Neuronal stem cell (in vitro differentiated cells): Measurements from ENCODE around the gene NRXN3.

Experiments
- DNase-seq: peaks from one replicate; pipeline ENCODE4 v3.0.0-alpha.2; 2013; ENCODE audit warnings: low spot score
- H2AFZ ChIP-seq: one replicate; pipeline ENCODE4 v1.6.1; 2013; ENCODE audit warnings: mild to moderate bottlenecking, low read length, inconsistent platforms
- H2AK5ac ChIP-seq: 2 replicates; pipeline ENCODE4 v1.6.1; 2013; ENCODE audit warnings: low read depth, mild to moderate bottlenecking, inconsistent platforms, low read length, moderate library complexity, mixed read lengths
- H2BK120ac ChIP-seq: 2 replicates; pipeline ENCODE4 v1.6.1; 2013; ENCODE audit warnings: low read depth, mild to moderate bottlenecking, inconsistent platforms, low read length, moderate library complexity, mixed read lengths
- H2BK12ac ChIP-seq: one replicate; pipeline ENCODE4 v1.6.1; 2013; ENCODE audit warnings: low read length, inconsistent platforms
- H2BK15ac ChIP-seq: 2 replicates; pipeline ENCODE4 v1.6.1; 2013; ENCODE audit warnings: mild to moderate bottlenecking, low read length, inconsistent platforms, mixed read lengths
- H2BK5ac ChIP-seq: one replicate; pipeline ENCODE4 v1.6.1; 2013; ENCODE audit warnings: inconsistent platforms, mild to moderate bottlenecking, low read length, moderate library complexity
- H3K14ac ChIP-seq: one replicate; pipeline ENCODE4 v1.6.1; 2013; ENCODE audit warnings: low read length, inconsistent platforms
- H3K18ac ChIP-seq: 2 replicates; pipeline ENCODE4 v1.6.1; 2013; ENCODE audit warnings: low read length, inconsistent platforms
- H3K23ac ChIP-seq: 2 replicates; pipeline ENCODE4 v1.6.1; 2013; ENCODE audit warnings: low read depth, mild to moderate bottlenecking, mixed read lengths, low read length, inconsistent platforms; ENCODE audit not compliant: poor library complexity
- H3K27ac ChIP-seq: replicated peaks from 3 replicates; pipeline ENCODE4 v1.5.1; 2013; ENCODE audit warnings: low read length, inconsistent platforms
- H3K27me3 ChIP-seq, 3 experiments: 2 replicates each; pipeline ENCODE4 v1.6.1; 2013; ENCODE audit warnings: low read length in 3 of 3, mild to moderate bottlenecking in 2 of 3, inconsistent platforms in 1 of 3, low read depth in 1 of 3, mixed read lengths in 1 of 3, moderate library complexity in 1 of 3; ENCODE audit not compliant: control insufficient read depth in 3 of 3, insufficient read depth in 3 of 3
- H3K36me3 ChIP-seq, 2 donors: replicated peaks in 1 of 2; 2 replicates each; pipeline ENCODE4 v1.6.1; 2013; ENCODE audit warnings: low read length in 2 of 2; ENCODE audit not compliant: control insufficient read depth in 2 of 2, insufficient read depth in 2 of 2
- H3K4ac ChIP-seq: 2 replicates; pipeline ENCODE4 v1.6.1; 2013; ENCODE audit warnings: inconsistent platforms, mild to moderate bottlenecking, low read length, moderate library complexity
- H3K4me1 ChIP-seq, 2 donors: 1 replicate in 1 of 2; 2 replicates in 1 of 2; pipeline ENCODE4 v1.6.1; 2013; ENCODE audit warnings: low read length in 2 of 2, low read depth in 1 of 2; ENCODE audit not compliant: control insufficient read depth in 2 of 2, insufficient read depth in 1 of 2
- H3K4me2 ChIP-seq: one replicate; pipeline ENCODE4 v1.6.1; 2013; ENCODE audit warnings: mild to moderate bottlenecking, low read length, inconsistent platforms; ENCODE audit not compliant: insufficient read depth, poor library complexity, severe bottlenecking
- H3K4me3 ChIP-seq, 2 donors: 2 replicates each; pipeline ENCODE4 v1.5.1; 2013; ENCODE audit warnings: low read length in 2 of 2, mild to moderate bottlenecking in 2 of 2, inconsistent platforms in 1 of 2, moderate library complexity in 1 of 2
- H3K79me1 ChIP-seq: one replicate; pipeline ENCODE4 v1.6.1; 2013; ENCODE audit warnings: low read depth, mild to moderate bottlenecking, inconsistent platforms, low read length, moderate library complexity
- H3K9ac ChIP-seq: one replicate; pipeline ENCODE4 v1.6.1; 2013; ENCODE audit warnings: mild to moderate bottlenecking, low read depth, low read length, inconsistent platforms; ENCODE audit not compliant: poor library complexity
- H3K9me3 ChIP-seq, 2 donors: replicated peaks in 1 of 2; 2 replicates each; pipeline versions ENCODE3 to v1.6.1; 2013; ENCODE audit warnings: low read length in 2 of 2, mild to moderate bottlenecking in 2 of 2, inconsistent platforms in 1 of 2, low read depth in 1 of 2, mixed read lengths in 1 of 2, moderate library complexity in 1 of 2; ENCODE audit not compliant: control insufficient read depth in 2 of 2, insufficient read depth in 1 of 2
- H4K8ac ChIP-seq: one replicate; pipeline ENCODE4 v1.6.1; 2013; ENCODE audit warnings: low read depth, mild to moderate bottlenecking, inconsistent platforms, low read length, moderate library complexity
- H4K91ac ChIP-seq: one replicate; pipeline ENCODE4 v1.6.1; 2013; ENCODE audit warnings: low read length, low read depth, mild to moderate bottlenecking, inconsistent platforms; ENCODE audit not compliant: poor library complexity
- WGBS, 2 donors: extraction: QIAGEN DNeasy Blood & Tissue Kit; methylation state at CpG; one replicate each; pipeline ENCODE4 v1.1.7; 2013; ENCODE audit warnings: missing lambda C conversion rate in 2 of 2, mixed read lengths in 1 of 2; ENCODE audit not compliant: insufficient read length in 2 of 2, insufficient replicate concordance in 1 of 2; ENCODE audit errors: extremely low coverage in 2 of 2; 5-methylcytosine and 5-hydroxymethylcytosine counted together

The NRXN3 gene

DNA sequence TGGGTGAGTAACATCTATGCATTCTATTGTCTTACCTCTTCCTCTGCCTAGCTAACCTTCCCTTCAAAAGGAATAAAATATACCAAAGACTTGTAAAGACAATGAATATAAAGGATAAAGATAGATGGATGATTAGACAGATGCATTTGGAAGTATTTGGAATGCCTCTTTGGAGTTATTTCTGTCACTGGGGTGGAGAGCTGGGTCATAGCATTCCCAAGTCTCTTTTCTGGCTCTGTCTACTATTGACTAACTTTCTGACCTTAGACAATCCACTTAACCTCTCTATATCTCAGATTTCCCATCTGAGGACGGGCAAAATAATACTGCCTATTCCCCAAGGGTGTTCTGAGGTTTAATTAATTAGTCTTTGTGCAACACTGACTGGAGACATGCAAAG lies 1523.8 kb downstream of the NRXN3 start:
- Histone ChIP-seq H3K4me1 (no peaks in the 10 kb centered on the region), H3K23ac (no peak overlapping the region), H3K9ac (no peak overlapping the region), H4K8ac (no peak overlapping the region), H3K79me1 (no peaks in the 10 kb centered on the region), H3K4ac (no peak overlapping the region), H3K18ac (no peak overlapping the region), H2BK12ac (no peak overlapping the region), H3K14ac (no peak overlapping the region), H3K36me3 (no peaks in the 10 kb centered on the region), H2BK5ac (no peak overlapping the region), H2BK15ac (no peak overlapping the region), H3K4me2 (no peak overlapping the region), H2AFZ (no peak overlapping the region), H3K4me3 (no peak overlapping the region), H4K91ac (no peak overlapping the region), H2AK5ac (no peak overlapping the region), H2BK120ac (no peak overlapping the region), H3K27ac (no peak overlapping the region), H3K27me3 (no peaks in the 10 kb centered on the region), H3K9me3 (no peaks in the 10 kb centered on the region)
- WGBS, 2 donors, result no CpG with 5 or more reads among the region's 1 CpG
- no peak for DNase-seq

DNA sequence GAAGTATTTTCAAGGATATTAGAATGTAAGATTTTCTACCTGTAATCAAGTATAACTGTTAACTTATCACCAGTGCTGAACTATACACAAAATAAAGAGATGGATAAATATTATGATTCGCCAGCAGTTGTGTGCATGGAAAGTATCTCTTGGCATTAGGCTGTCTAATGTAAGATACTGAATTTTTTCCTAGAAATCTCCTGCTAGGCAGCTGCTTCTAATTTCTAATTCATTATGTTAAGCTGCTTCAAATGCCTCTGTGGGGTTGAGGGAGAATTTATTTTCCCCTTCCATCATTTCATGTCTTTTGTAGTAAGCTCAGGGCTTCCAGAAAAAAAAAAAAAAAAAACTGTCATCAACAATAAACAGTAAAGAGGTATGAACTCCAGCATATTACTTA lies 1525.1 kb downstream of the NRXN3 start:
- H4K91ac ChIP-seq, result no peak overlapping the region
- no peak overlapping the region for H2BK12ac ChIP-seq
- no peak overlapping the region for H3K4me3 ChIP-seq
- DNase-seq, result no peak
- no peak overlapping the region for H2AFZ ChIP-seq
- no peak overlapping the region for H3K9ac ChIP-seq
- no peak overlapping the region for H3K23ac ChIP-seq
- no peak overlapping the region for H3K14ac ChIP-seq
- H2BK5ac ChIP-seq, result no peak overlapping the region
- no peaks in the 10 kb centered on the region for H3K27me3 ChIP-seq
- WGBS, 2 donors, result no CpG with 5 or more reads among the region's 1 CpG
- no peak overlapping the region for H2BK15ac ChIP-seq
- H3K4ac ChIP-seq, result no peak overlapping the region
- no peak overlapping the region for H2BK120ac ChIP-seq
- no peaks in the 10 kb centered on the region for H3K36me3 ChIP-seq
- no peaks in the 10 kb centered on the region for H3K4me1 ChIP-seq
- no peak overlapping the region for H4K8ac ChIP-seq
- H3K18ac ChIP-seq, result no peak overlapping the region
- H2AK5ac ChIP-seq, result no peak overlapping the region
- H3K4me2 ChIP-seq, result no peak overlapping the region
- H3K9me3 ChIP-seq, result no peaks in the 10 kb centered on the region
- no peak overlapping the region for H3K27ac ChIP-seq
- no peaks in the 10 kb centered on the region for H3K79me1 ChIP-seq

DNA sequence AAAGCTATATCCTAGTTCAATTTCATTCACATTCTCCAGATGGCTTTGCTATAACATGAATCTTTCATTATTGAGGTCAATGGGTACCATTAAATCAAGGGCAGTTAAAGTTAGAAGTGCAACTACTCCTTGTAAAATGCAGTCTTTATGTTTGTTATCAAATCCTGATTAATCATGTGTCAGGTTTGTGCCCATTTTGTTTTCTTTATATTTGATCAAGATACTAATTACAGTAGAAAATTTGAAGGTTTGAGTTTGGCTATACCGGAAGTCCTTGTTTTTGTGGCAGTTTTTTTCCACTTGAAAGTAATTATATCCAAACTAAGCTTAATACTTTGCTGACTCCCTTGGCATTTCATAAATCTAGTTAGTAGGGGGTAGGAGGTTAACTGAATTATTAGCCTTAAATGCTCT lies 1528.1 kb downstream of the NRXN3 start:
- Histone ChIP-seq H4K8ac (no peak overlapping the region), H3K79me1 (no peaks in the 10 kb centered on the region), H3K4me3 (no peak overlapping the region), H3K9ac (no peak overlapping the region), H4K91ac (no peak overlapping the region), H3K23ac (no peak overlapping the region), H3K14ac (no peak overlapping the region), H3K18ac (no peak overlapping the region), H3K27ac (no peak overlapping the region), H2BK5ac (no peak overlapping the region), H2BK12ac (no peak overlapping the region), H3K4me2 (no peak overlapping the region), H2AFZ (no peak overlapping the region), H3K4me1 (no peaks in the 10 kb centered on the region), H2BK15ac (no peak overlapping the region), H3K27me3 (no peaks in the 10 kb centered on the region), H3K36me3 (no peaks in the 10 kb centered on the region), H3K9me3 (no peaks in the 10 kb centered on the region), H2AK5ac (no peak overlapping the region), H3K4ac (no peak overlapping the region), H2BK120ac (no peak overlapping the region)
- DNase-seq, result no peak
- WGBS, 2 donors, result no CpG with 5 or more reads among the region's 1 CpG

DNA sequence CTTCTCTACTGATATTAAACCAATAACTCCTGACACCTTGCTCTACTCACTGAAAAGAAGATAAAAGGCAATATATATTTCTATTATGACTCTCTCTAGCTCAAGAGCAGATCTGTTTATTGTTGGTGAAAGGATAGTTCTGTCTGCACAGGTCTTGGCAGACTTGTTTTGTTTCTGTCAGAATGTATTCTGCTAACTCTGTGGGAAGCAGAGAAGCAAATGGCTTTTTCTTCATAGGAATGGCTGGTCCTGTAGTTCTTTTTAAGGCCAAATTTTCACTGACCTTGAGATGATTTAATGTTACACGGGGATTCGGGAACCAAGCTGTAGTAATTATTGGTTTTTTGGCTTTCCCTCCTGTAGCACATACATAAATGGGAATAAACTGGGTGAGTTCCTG lies 1529.0 kb downstream of the NRXN3 start:
- H3K14ac ChIP-seq, result no peak overlapping the region
- H3K27me3 ChIP-seq, result no peaks in the 10 kb centered on the region
- H4K8ac ChIP-seq, result no peak overlapping the region
- no peak overlapping the region for H2AK5ac ChIP-seq
- no peak overlapping the region for H3K27ac ChIP-seq
- no peaks in the 10 kb centered on the region for H3K79me1 ChIP-seq
- H3K18ac ChIP-seq, result no peak overlapping the region
- DNase-seq, result no peak
- H3K4me3 ChIP-seq, result no peak overlapping the region
- no peak overlapping the region for H4K91ac ChIP-seq
- H3K4me2 ChIP-seq, result no peak overlapping the region
- H3K4ac ChIP-seq, result no peak overlapping the region
- H2AFZ ChIP-seq, result no peak overlapping the region
- H2BK5ac ChIP-seq, result no peak overlapping the region
- no peak overlapping the region for H2BK120ac ChIP-seq
- H3K4me1 ChIP-seq, result no peaks in the 10 kb centered on the region
- H2BK15ac ChIP-seq, result no peak overlapping the region
- no CpG with 5 or more reads among the region's 2 CpGs for WGBS, 2 donors
- no peaks in the 10 kb centered on the region for H3K9me3 ChIP-seq
- H3K23ac ChIP-seq, result no peak overlapping the region
- no peaks in the 10 kb centered on the region for H3K36me3 ChIP-seq
- no peak overlapping the region for H3K9ac ChIP-seq
- H2BK12ac ChIP-seq, result no peak overlapping the region
